ENCODE results near the gene NECAB3. TPM values are rescaled to one million over a fixed set of nuclear protein-coding genes. Genes with fewer than 3 reads are reported as not detected.

Gene NECAB3
- total and polyA plus RNA-seq, 2 donors (not counting 1 experiment from before 2014, with no cell fraction given): 8.5 to 11.8 TPM

- Mint-ChIP-seq H3K4me1 (peaks cover 36% of the 10 kb centered on the region), H3K4me3 (peak within 1 kb of the TSS; percentile 98), H3K27me3 (no peaks in the 10 kb centered on the region), H3K27ac (peak within 1 kb of the TSS; percentile 96), H3K9me3 (ENCODE audit: insufficient read depth) (no peaks in the 10 kb centered on the region)
- Histone ChIP-seq H3K4me3 (ENCODE audit: control extremely low read depth in 1 of 5, extremely low read depth in 1 of 5, insufficient read depth in 1 of 5, low read depth in 2 of 5, low read length in 4 of 5) (peak within 1 kb of the TSS; percentile 26 to 79 (median 68)), H2AFZ (ENCODE audit: insufficient read depth, low read depth, low read length, poor library complexity, severe bottlenecking) (peak within 1 kb of the TSS; percentile 82), H3K4me2 (replicated peaks; ENCODE audit: low read depth, low read length, poor library complexity, severe bottlenecking) (peak within 1 kb of the TSS; percentile 98), H3K79me2 (ENCODE audit: control insufficient read depth, insufficient read depth, low read length) (peaks cover 6% of the 10 kb centered on the region), H3K36me3 (replicated peaks in 1 of 2; ENCODE audit: control extremely low read depth in 1 of 2, control insufficient read depth in 1 of 2, extremely low read depth in 1 of 2, insufficient read depth in 2 of 2, low read length in 1 of 2) (no peaks in the 10 kb centered on the region), H3K27ac (ENCODE audit: low read length in 2 of 2) (peak within 1 kb of the TSS; percentile 55 to 59), H3K27me3 (replicated peaks in 1 of 4; ENCODE audit: control extremely low read depth in 1 of 4, control insufficient read depth in 3 of 4, insufficient read depth in 4 of 4, low read length in 3 of 4) (no peaks in the 10 kb centered on the region), H3K4me1 (ENCODE audit: control insufficient read depth in 2 of 2, insufficient read depth in 2 of 2, low read length in 2 of 2) (peaks cover 18 to 44% of the 10 kb centered on the region in 2 donors), H3K9me3 (ENCODE audit: control extremely low read depth in 1 of 3, control insufficient read depth in 2 of 3, insufficient read depth in 1 of 3, low read length in 2 of 3) (no peaks in the 10 kb centered on the region), H4K20me1 (ENCODE audit: control insufficient read depth, insufficient read depth, low read length, poor library complexity, severe bottlenecking) (no peaks in the 10 kb centered on the region), H3K9ac (ENCODE audit: low read length) (peak within 1 kb of the TSS; percentile 67)
- intact Hi-C loops (cut with micrococcal nuclease): loop anchor here (1.0 to 5.0 kb wide), 8 partner anchors 8 to 401 kb away; partner anchors contain the start of genes CDK5RAP1, CHMP4B, E2F1 and NECAB3
- no peak for TF ChIP-seq CTCF (IDR thresholded peaks at IDR 0.05)
- no peak for TF ChIP-seq EZH2 (IDR thresholded peaks at IDR 0.05; ENCODE audit: borderline replicate concordance, insufficient read depth, low read depth, low read length, poor library complexity, severe bottlenecking)
- DNase-seq: peak; percentile 92
- ChIA-PET CTCF (interaction anchor here (0.6 to 6.1 kb wide), 22 partner anchors 8 to 366 kb away, joined by 3 to 61 read pairs (median 8); partner anchors contain the start of genes CBFA2T2, CDK5RAP1, PXMP4 and ZNF341), POLR2A (interaction anchor here (0.6 to 2.4 kb wide), 9 partner anchors 13 to 568 kb away, joined by 3 to 12 read pairs (median 6); partner anchors contain the start of genes CDK5RAP1, EIF2S2, PXMP4 and RALY)
- WGBS (ENCODE audit: insufficient coverage): 7% methylated on average over 49 of the region's 50 CpGs
- peak; percentile 73 for ATAC-seq (ENCODE audit: low read depth)
Observed at GRCh38 chr20:33666293-33667244, 7.7 kb downstream of the NECAB3 start, which contains the start of gene ACTL10. Gene ACTL10 (plus strand): TSS chr20:33666943. CDS start chr20:33667498, 555 bp downstream.

Measured in B cell (primary cell).